Spleen (tissue), 11 donors: ENCODE measurements around the gene CPXM2. TPM values are rescaled to one million over a fixed set of nuclear protein-coding genes. Genes with fewer than 3 reads are reported as not detected.

ENCODE experiments used
- DNase-seq: peaks from one replicate; pipeline ENCODE4 v3.0.0-alpha.2; 2020
- H3K27ac ChIP-seq, 8 donors: fragments of 200-600 bp; sonication (generic) in 7 of 8; 1 replicate in 4 of 8; 2 replicates in 4 of 8; pipeline versions ENCODE4 v1.5.0 to v1.8.0; 2016 to 2021; ENCODE audit warnings: inconsistent platforms in 4 of 8, mild to moderate bottlenecking in 4 of 8, moderate library complexity in 1 of 8
- H3K27me3 ChIP-seq, 7 donors: fragments of 200-600 bp; sonication (generic) in 6 of 7; replicated peaks in 1 of 7; 1 replicate in 4 of 7; 2 replicates in 3 of 7; pipeline versions ENCODE4 v1.5.0 to v1.8.0; 2016 to 2021; ENCODE audit warnings: inconsistent platforms in 3 of 7, mild to moderate bottlenecking in 1 of 7
- H3K36me3 ChIP-seq, 6 donors: fragments of 200-600 bp; sonication (generic) in 5 of 6; 1 replicate in 4 of 6; 2 replicates in 2 of 6; pipeline versions ENCODE4 v1.5.0 to v1.8.0; 2016 to 2021; ENCODE audit warnings: inconsistent platforms in 2 of 6
- H3K4me1 ChIP-seq, 6 donors: fragments of 200-600 bp; sonication (generic) in 5 of 6; 1 replicate in 3 of 6; 2 replicates in 3 of 6; pipeline versions ENCODE4 v1.5.0 to v1.8.0; 2016 to 2021; ENCODE audit warnings: inconsistent platforms in 3 of 6
- H3K4me3 ChIP-seq, 8 donors: fragments of 200-600 bp; sonication (generic) in 7 of 8; 1 replicate in 4 of 8; 2 replicates in 4 of 8; pipeline versions ENCODE4 v1.5.0 to v1.8.0; 2016 to 2021; ENCODE audit warnings: inconsistent platforms in 4 of 8, mild to moderate bottlenecking in 4 of 8, moderate library complexity in 2 of 8
- H3K9me3 ChIP-seq, 8 donors: fragments of 200-600 bp; sonication (generic) in 7 of 8; 1 replicate in 4 of 8; 2 replicates in 4 of 8; pipeline versions ENCODE4 v1.5.0 to v1.8.0; 2016 to 2021; ENCODE audit warnings: inconsistent platforms in 4 of 8
- CTCF ChIP-seq, 11 experiments: fragments of 200-600 bp in 7 of 11; fragments of 450-650 bp in 4 of 11; sonication (generic) in 4 of 11; IDR thresholded peaks in 8 of 11; conservative IDR thresholded peaks in 3 of 11; 1 replicate in 7 of 11; 2 replicates in 4 of 11; pipeline versions ENCODE4 v1.4.0 to v1.8.0; 2016 to 2021; ENCODE audit warnings: antibody characterized with exemption in 11 of 11, inconsistent platforms in 4 of 11, mild to moderate bottlenecking in 1 of 11
- POLR2A ChIP-seq, 3 donors: fragments of 450-650 bp; IDR thresholded peaks; one replicate each; pipeline ENCODE4 v1.5.1; 2017; ENCODE audit warnings: antibody characterized with exemption in 3 of 3, mild to moderate bottlenecking in 1 of 3
- POLR2AphosphoS5 ChIP-seq, 3 donors: sonication (generic); formaldehyde crosslinking; IDR thresholded peaks; one replicate each; pipeline ENCODE4 v1.5.1; 2017; ENCODE audit warnings: antibody characterized with exemption in 3 of 3
- whole genome bisulfite sequencing, 5 donors: extraction: QIAGEN DNeasy Blood & Tissue Kit in 3 of 5; methylation state at CpG; one replicate each; pipeline versions ENCODE4 v1.1.5 to v1.1.7; 2013 to 2018; 5-methylcytosine and 5-hydroxymethylcytosine counted together
- intact Hi-C: fragments of 100-400 bp; cut with DNase I; formaldehyde crosslinking; loops from one replicate; pipeline ENCODE4 v1.15.0; 2023; ENCODE audit warnings: low total_unique reads
- polyA plus RNA-seq, 3 donors: library from polyadenylated mRNA; stranded (reverse); fragments of 200-250 nt; gene quantifications; one replicate each; pipeline ENCODE4 v1.2.1, GENCODE V29; 2013
- total RNA-seq, 7 donors: library from RNA; depleted of rRNA in 3 of 7; stranded (reverse); fragments of >200 nt in 3 of 7; fragmentation: NEBNext Ultra II Directional in 4 of 7; extraction: Animal tissue kit (Norgen Biotek cat#: 25700) in 4 of 7; gene quantifications; one replicate each; pipeline versions ENCODE4 v1.1.0 to v1.2.1, GENCODE V29; 2016 to 2021
- donor health status: healthy with polysubstance abuse.
- donor health status: DM: no; HTN: no; CAD: no; lungs with moderate emphysema.
- donor health status: DM: no; HTN: no; CAD: no.
- donor health status: Bipolar disorder and iron deficiency.
- donor health status: healthy.
- donor health status: DM: no; HTN: no; CAD: no.
- donor health status: DM: yes; HTN: yes; CAD: no.

The CPXM2 gene
- total and polyA plus RNA-seq, 10 donors, result 3.7 to 38.2 (median 21.7) TPM

- 63 to 70% (median 69%) methylated on average over 13 of the region's 13 CpGs for WGBS, 5 donors
- no peaks in the 10 kb centered on the region for H3K4me1 ChIP-seq
- H3K36me3 ChIP-seq, result no peaks in the 10 kb centered on the region
- intact Hi-C loops, result no loop called here
- no peaks in the 10 kb centered on the region for H3K9me3 ChIP-seq
- TF ChIP-seq POLR2AphosphoS5 (IDR thresholded peaks at IDR 0.05) (no peak), POLR2A (IDR thresholded peaks at IDR 0.05) (no peak), CTCF (IDR thresholded peaks at IDR 0.05 in 8 of 11, conservative IDR thresholded peaks at IDR 0.05 in 3 of 11) (no peak)
- no peak overlapping the region for H3K4me3 ChIP-seq
- no peak for DNase-seq
- no peak overlapping the region for H3K27ac ChIP-seq
- H3K27me3 ChIP-seq, result peaks cover 0 to 10% (median 0%) of the 10 kb centered on the region in 7 donors
Observed at GRCh38 chr10:123743441-123744223, 148.0 kb downstream of the CPXM2 start.

- Histone ChIP-seq H3K4me1 (no peaks in the 10 kb centered on the region), H3K9me3 (no peaks in the 10 kb centered on the region), H3K4me3 (no peak overlapping the region), H3K27me3 (peaks cover 0 to 10% (median 0%) of the 10 kb centered on the region in 7 donors), H3K36me3 (no peaks in the 10 kb centered on the region), H3K27ac (no peak overlapping the region)
- no peak for TF ChIP-seq POLR2A (IDR thresholded peaks at IDR 0.05)
- TF ChIP-seq CTCF (IDR thresholded peaks at IDR 0.05 in 8 of 11, conservative IDR thresholded peaks at IDR 0.05 in 3 of 11), result no peak
- TF ChIP-seq POLR2AphosphoS5 (IDR thresholded peaks at IDR 0.05), result no peak
- intact Hi-C loops, result no loop called here
- DNase-seq, result no peak
- WGBS, 5 donors, result 74 to 81% (median 76%) methylated on average over 10 of the region's 10 CpGs
Observed at GRCh38 chr10:123742751-123743440, 148.7 kb downstream of the CPXM2 start.

- H3K4me1 ChIP-seq, result no peaks in the 10 kb centered on the region
- 87 to 97% (median 90%) methylated on average over 5 of the region's 5 CpGs for WGBS, 5 donors
Observed at GRCh38 chr10:123741711-123742110, 149.9 kb downstream of the CPXM2 start.

More at GRCh38 chr10:123741711-123742110, 149.9 kb downstream of the CPXM2 start:
- no peak overlapping the region for H3K27ac ChIP-seq
- intact Hi-C loops, result no loop called here
- H3K27me3 ChIP-seq, result peaks cover 0 to 10% (median 0%) of the 10 kb centered on the region in 7 donors
- H3K36me3 ChIP-seq, result no peaks in the 10 kb centered on the region
- DNase-seq, result no peak
- H3K4me3 ChIP-seq, result no peak overlapping the region
- H3K9me3 ChIP-seq, result peaks cover 0 to 10% (median 6%) of the 10 kb centered on the region in 8 donors
- no peak for TF ChIP-seq POLR2A (IDR thresholded peaks at IDR 0.05)
- no peak for TF ChIP-seq POLR2AphosphoS5 (IDR thresholded peaks at IDR 0.05)
- TF ChIP-seq CTCF (IDR thresholded peaks at IDR 0.05 in 8 of 11, conservative IDR thresholded peaks at IDR 0.05 in 3 of 11), result no peak
